ENCODE data around the gene OPA1. TPM values are rescaled to one million over a fixed set of nuclear protein-coding genes. Genes with fewer than 3 reads are reported as not detected.
"Not testable (repeated sequence)": the region's sequence is repeated elsewhere in the genome, so short reads cannot be mapped to it uniquely, and the experiment has no call there.

OPA1 gene
- total and polyA plus RNA-seq, 2 donors from 2014 or later, result 18.1 to 56.3 TPM

DNA sequence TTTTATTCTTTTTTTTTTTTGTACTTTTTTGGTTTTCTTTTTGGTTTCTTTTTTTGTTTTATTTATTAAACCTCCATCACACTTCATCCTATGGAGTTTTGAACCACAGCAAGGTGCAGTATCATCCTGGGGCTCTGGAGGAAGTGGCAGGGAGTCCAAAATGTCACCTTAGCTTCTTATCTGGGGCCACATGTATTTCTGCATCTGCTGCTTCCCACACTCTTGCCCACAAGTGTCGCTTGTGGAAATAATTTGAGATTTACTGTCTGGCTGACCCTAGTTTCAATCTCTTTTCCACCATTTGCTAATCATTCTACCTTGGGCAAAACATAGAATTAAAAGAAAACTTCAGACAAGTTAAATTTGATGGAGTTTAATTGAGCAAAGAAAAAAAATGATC, 6.4 kb downstream of the OPA1 start:
- no peak overlapping the region for H3K27ac ChIP-seq (ENCODE audit: low read depth in 2 of 2, low read length in 2 of 2)
- H3K9me3 ChIP-seq (ENCODE audit: control insufficient read depth in 2 of 3, insufficient read depth in 1 of 3, low read length in 3 of 3), result no peaks in the 10 kb centered on the region
- DNase-seq (no peak), FAIRE-seq (no peak)
- H3K36me3 ChIP-seq (ENCODE audit: control insufficient read depth in 2 of 3, insufficient read depth in 3 of 3, low read length in 3 of 3), result peaks cover 0 to 6% (median 3%) of the 10 kb centered on the region in 3 donors
- TF ChIP-seq, protein P1, sequence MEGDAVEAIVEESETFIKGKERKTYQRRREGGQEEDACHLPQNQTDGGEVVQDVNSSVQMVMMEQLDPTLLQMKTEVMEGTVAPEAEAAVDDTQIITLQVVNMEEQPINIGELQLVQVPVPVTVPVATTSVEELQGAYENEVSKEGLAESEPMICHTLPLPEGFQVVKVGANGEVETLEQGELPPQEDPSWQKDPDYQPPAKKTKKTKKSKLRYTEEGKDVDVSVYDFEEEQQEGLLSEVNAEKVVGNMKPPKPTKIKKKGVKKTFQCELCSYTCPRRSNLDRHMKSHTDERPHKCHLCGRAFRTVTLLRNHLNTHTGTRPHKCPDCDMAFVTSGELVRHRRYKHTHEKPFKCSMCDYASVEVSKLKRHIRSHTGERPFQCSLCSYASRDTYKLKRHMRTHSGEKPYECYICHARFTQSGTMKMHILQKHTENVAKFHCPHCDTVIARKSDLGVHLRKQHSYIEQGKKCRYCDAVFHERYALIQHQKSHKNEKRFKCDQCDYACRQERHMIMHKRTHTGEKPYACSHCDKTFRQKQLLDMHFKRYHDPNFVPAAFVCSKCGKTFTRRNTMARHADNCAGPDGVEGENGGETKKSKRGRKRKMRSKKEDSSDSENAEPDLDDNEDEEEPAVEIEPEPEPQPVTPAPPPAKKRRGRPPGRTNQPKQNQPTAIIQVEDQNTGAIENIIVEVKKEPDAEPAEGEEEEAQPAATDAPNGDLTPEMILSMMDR (IDR thresholded peaks at IDR 0.05; ENCODE audit: borderline replicate concordance, extremely low read depth, insufficient read depth), result no peak
- no peak overlapping the region for H3K4me3 ChIP-seq (ENCODE audit: low read length in 3 of 3)
- no peak overlapping the region for H3K9ac ChIP-seq (ENCODE audit: low read length in 3 of 3)
- no peaks in the 10 kb centered on the region for H3K4me1 ChIP-seq (ENCODE audit: control insufficient read depth in 2 of 3, insufficient read depth in 2 of 3, low read depth in 1 of 3, low read length in 3 of 3)
- intact Hi-C loops (cut with DNase I), result no loop called here
- no peaks in the 10 kb centered on the region for H3K27me3 ChIP-seq (ENCODE audit: control insufficient read depth, insufficient read depth, low read length)

DNA sequence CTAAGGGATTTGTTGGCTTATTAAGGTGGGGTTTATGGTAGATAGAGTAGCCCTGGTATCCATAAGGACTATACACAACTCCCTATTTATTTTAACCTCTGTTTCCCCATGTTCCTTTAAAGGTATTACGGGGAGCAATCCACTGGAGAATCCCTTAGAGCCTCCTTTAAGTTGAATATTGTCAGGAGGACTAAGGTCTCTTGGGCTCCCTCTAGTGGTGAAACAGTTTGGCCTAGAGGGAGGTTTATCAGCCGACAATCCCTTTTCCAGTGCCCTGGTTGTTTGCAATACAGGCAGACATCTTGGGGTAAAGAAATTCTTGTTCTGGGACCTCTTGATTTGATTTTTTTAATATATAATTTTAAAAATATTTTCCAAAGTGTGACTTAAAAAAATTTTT, 12.9 kb downstream of the OPA1 start:
- TF ChIP-seq, protein P1 (IDR thresholded peaks at IDR 0.05; ENCODE audit: borderline replicate concordance, extremely low read depth, insufficient read depth), result peak; percentile 67
- DNase-seq (peak in 4 of 5 donors; percentile 10 to 56 (median 31)), FAIRE-seq (peak; percentile 82)

DNA sequence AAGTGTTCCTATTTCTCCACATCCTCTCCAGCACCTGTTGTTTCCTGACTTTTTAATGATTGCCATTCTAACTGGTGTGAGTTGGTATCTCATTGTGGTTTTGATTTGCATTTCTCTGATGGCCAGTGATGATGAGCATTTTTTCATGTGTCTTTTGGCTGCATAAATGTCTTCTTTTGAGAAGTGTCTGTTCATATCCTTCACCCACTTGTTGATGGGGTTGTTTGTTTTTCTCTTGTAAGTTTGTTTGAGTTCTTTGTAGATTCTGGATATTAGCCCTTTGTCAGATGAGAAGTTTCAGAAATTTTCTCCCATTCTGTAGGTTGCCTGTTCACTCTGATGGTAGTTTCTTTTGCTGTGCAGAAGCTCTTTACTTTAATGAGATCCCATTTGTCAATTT, 13.9 kb downstream of the OPA1 start:
- FAIRE-seq; H3K36me3 ChIP-seq (ENCODE audit: control insufficient read depth in 2 of 3, insufficient read depth in 3 of 3, low read length in 3 of 3); H3K9ac ChIP-seq (ENCODE audit: low read length in 3 of 3); H3K9me3 ChIP-seq (ENCODE audit: control insufficient read depth in 2 of 3, insufficient read depth in 1 of 3, low read length in 3 of 3); intact Hi-C loops (cut with DNase I); H3K27ac ChIP-seq (ENCODE audit: low read depth in 2 of 2, low read length in 2 of 2); H3K27me3 ChIP-seq (ENCODE audit: control insufficient read depth, insufficient read depth, low read length); H3K4me1 ChIP-seq (ENCODE audit: control insufficient read depth in 2 of 3, insufficient read depth in 2 of 3, low read depth in 1 of 3, low read length in 3 of 3); DNase-seq; H3K4me3 ChIP-seq (ENCODE audit: low read length in 3 of 3): not testable (repeated sequence)

More for the DNA sequence above, 12.9 kb downstream of the OPA1 start:
- H3K27me3 ChIP-seq (ENCODE audit: control insufficient read depth, insufficient read depth, low read length), result no peaks in the 10 kb centered on the region
- H3K9me3 ChIP-seq (ENCODE audit: control insufficient read depth in 2 of 3, insufficient read depth in 1 of 3, low read length in 3 of 3), result no peaks in the 10 kb centered on the region
- H3K4me1 ChIP-seq (ENCODE audit: control insufficient read depth in 2 of 3, insufficient read depth in 2 of 3, low read depth in 1 of 3, low read length in 3 of 3), result no peaks in the 10 kb centered on the region
- no peak overlapping the region for H3K9ac ChIP-seq (ENCODE audit: low read length in 3 of 3)
- H3K4me3 ChIP-seq (ENCODE audit: low read length in 3 of 3), result no peak overlapping the region
- H3K27ac ChIP-seq (ENCODE audit: low read depth in 2 of 2, low read length in 2 of 2), result no peak overlapping the region
- H3K36me3 ChIP-seq (ENCODE audit: control insufficient read depth in 2 of 3, insufficient read depth in 3 of 3, low read length in 3 of 3), result no peaks in the 10 kb centered on the region
- intact Hi-C loops (cut with DNase I), result no loop called here

DNA sequence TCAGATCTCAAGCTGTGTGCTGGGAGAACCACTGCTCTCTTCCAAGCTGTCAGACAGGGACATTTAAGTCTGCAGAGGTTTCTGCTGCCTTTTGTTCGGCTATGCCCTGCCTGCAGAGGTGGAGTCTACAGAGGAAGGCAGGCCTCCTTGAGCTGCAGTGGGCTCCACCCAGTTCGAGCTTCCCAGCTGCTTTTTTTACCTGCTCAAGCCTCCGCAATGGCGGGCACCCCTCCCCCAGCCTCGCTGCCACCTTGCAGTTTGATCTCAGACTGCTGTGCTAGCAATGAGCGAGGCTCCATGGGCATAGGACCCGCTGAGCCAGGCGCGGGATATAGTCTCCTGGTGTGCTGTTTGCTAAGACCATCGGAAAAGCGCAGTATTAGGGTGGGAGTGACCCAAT, 17.5 kb downstream of the OPA1 start:
- H3K36me3 ChIP-seq (ENCODE audit: control insufficient read depth in 2 of 3, insufficient read depth in 3 of 3, low read length in 3 of 3); H3K9me3 ChIP-seq (ENCODE audit: control insufficient read depth in 2 of 3, insufficient read depth in 1 of 3, low read length in 3 of 3); H3K4me3 ChIP-seq (ENCODE audit: low read length in 3 of 3); H3K4me1 ChIP-seq (ENCODE audit: control insufficient read depth in 2 of 3, insufficient read depth in 2 of 3, low read depth in 1 of 3, low read length in 3 of 3); H3K27me3 ChIP-seq (ENCODE audit: control insufficient read depth, insufficient read depth, low read length); intact Hi-C loops (cut with DNase I); DNase-seq; H3K9ac ChIP-seq (ENCODE audit: low read length in 3 of 3); H3K27ac ChIP-seq (ENCODE audit: low read depth in 2 of 2, low read length in 2 of 2); FAIRE-seq: not testable (repeated sequence)
